PC-3 (cell line): Measurements from ENCODE around the gene TNFRSF25. TPM values are rescaled to one million over a fixed set of nuclear protein-coding genes. Genes with fewer than 3 reads are reported as not detected.

ENCODE experiments used
- ATAC-seq: fragments of 200-7000 bp; cut with Tn5 transposase; 2 replicates; pipeline ENCODE4 v1.9.1; 2020; ENCODE audit warnings: mild to moderate bottlenecking, moderate library complexity
- Bru-seq: library from RNA; stranded (reverse); fragments of 400-500 nt; gene quantifications from one replicate; lab custom pipeline; 2021; lab: Mats Ljungman, UMichigan
- BruChase-seq, 2 experiments: library from RNA; stranded (reverse); fragments of 400-500 nt; gene quantifications; one replicate each; lab custom pipeline; 2021; lab: Mats Ljungman, UMichigan
- BruUV-seq: library from RNA; stranded (reverse); fragments of 400-500 nt; replicated peaks from 2 replicates; lab custom pipeline; 2021; lab: Mats Ljungman, UMichigan
- CTCF ChIA-PET: fragments of 300-600 bp; sonication (Branson Sonifier 250); formaldehyde crosslinking; loops from one replicate; lab custom pipeline; 2022; ENCODE audit warnings: antibody characterized with exemption; lab: Charles Lee
- POLR2A ChIA-PET: fragments of 300-600 bp; sonication (Branson Sonifier 250); formaldehyde crosslinking; loops from one replicate; lab custom pipeline; 2022; ENCODE audit warnings: antibody characterized with exemption; ENCODE audit not compliant: unreplicated experiment; lab: Charles Lee
- DNase-seq: peaks from one replicate; pipeline ENCODE4 v3.0.0-alpha.2; 2015
- H2AFZ ChIP-seq: fragments of 300-600 bp; sonication (generic); 2 replicates; pipeline ENCODE4 v1.6.0; 2016; ENCODE audit warnings: antibody characterized with exemption, low read length
- H3F3A ChIP-seq: fragments of 300-600 bp; sonication (generic); one replicate; pipeline ENCODE4 v1.6.0; 2017; ENCODE audit warnings: antibody characterized with exemption, low read length, control low read depth, mild to moderate bottlenecking; ENCODE audit not compliant: unreplicated experiment
- H3K27ac ChIP-seq: fragments of 300-600 bp; sonication (generic); 2 replicates; pipeline ENCODE4 v1.5.1; 2016; ENCODE audit warnings: mild to moderate bottlenecking, low read length
- H3K27me3 ChIP-seq: fragments of 300-600 bp; sonication (generic); 2 replicates; pipeline ENCODE4 v1.6.1; 2016; ENCODE audit warnings: low read length, mixed read lengths
- H3K36me3 ChIP-seq: fragments of 300-600 bp; sonication (generic); 2 replicates; pipeline ENCODE4 v1.6.1; 2016; ENCODE audit warnings: low read depth, mixed run types, low read length, mixed read lengths
- H3K4me1 ChIP-seq: fragments of 300-600 bp; sonication (generic); 2 replicates; pipeline ENCODE4 v1.5.1; 2016; ENCODE audit warnings: low read length; ENCODE audit not compliant: insufficient read depth
- H3K4me2 ChIP-seq: fragments of 300-600 bp; sonication (generic); 2 replicates; pipeline ENCODE4 v1.6.0; 2016; ENCODE audit warnings: low read length
- H3K4me3 ChIP-seq: fragments of 300-600 bp; sonication (generic); 2 replicates; pipeline ENCODE4 v1.5.1; 2016; ENCODE audit warnings: mild to moderate bottlenecking, low read length, mixed read lengths
- H3K79me2 ChIP-seq: fragments of 300-600 bp; sonication (generic); 2 replicates; pipeline ENCODE4 v1.6.1; 2017; ENCODE audit warnings: low read length, mixed read lengths
- H3K9ac ChIP-seq: fragments of 300-600 bp; sonication (generic); 2 replicates; pipeline ENCODE4 v1.6.0; 2016; ENCODE audit warnings: mild to moderate bottlenecking, low read length
- H3K9me2 ChIP-seq: fragments of 300-600 bp; sonication (generic); replicated peaks from 2 replicates; pipeline ENCODE4 v1.6.1; 2016; ENCODE audit warnings: mixed run types, low read length, mixed read lengths
- H3K9me3 ChIP-seq: fragments of 300-600 bp; sonication (generic); 2 replicates; pipeline ENCODE4 v1.6.1; 2016; ENCODE audit warnings: low read length, mixed read lengths
- H4K20me1 ChIP-seq: fragments of 300-600 bp; sonication (generic); 2 replicates; pipeline ENCODE4 v1.6.1; 2016; ENCODE audit warnings: low read length, mixed read lengths
- EZH2 ChIP-seq: fragments of 300-600 bp; sonication (generic); IDR thresholded peaks from one replicate; pipeline ENCODE4 v1.6.1; 2017; ENCODE audit warnings: antibody characterized with exemption, mild to moderate bottlenecking, low read length; ENCODE audit not compliant: unreplicated experiment
- EZH2phosphoT487 ChIP-seq: fragments of 300-600 bp; sonication (generic); IDR thresholded peaks from 2 replicates; pipeline ENCODE4 v1.6.1; 2018; ENCODE audit warnings: mild to moderate bottlenecking, antibody characterized with exemption, low read length, borderline replicate concordance
- intact Hi-C: fragments of 100-400 bp; cut with micrococcal nuclease; formaldehyde crosslinking; loops from 2 replicates; pipeline ENCODE4 v1.9.0; 2023
- long read RNA-seq: library from polyadenylated mRNA; unstranded; transcript quantifications from one replicate; pipeline ENCODE4 v2.0.0, GENCODE V29; 2021; ENCODE audit not compliant: unreplicated experiment
- total RNA-seq: library from RNA; depleted of rRNA; stranded (reverse); fragments of >200 nt; gene quantifications from 2 replicates; pipeline ENCODE4 v1.2.3, GENCODE V29; 2014; rRNA removed
- TF ChIP-seq, protein P1 (sequence below): fragments of 300-600 bp; sonication (generic); conservative IDR thresholded peaks from 2 replicates; pipeline ENCODE4 v1.5.1; 2017; ENCODE audit warnings: antibody characterized with exemption, low read depth, mild to moderate bottlenecking, low read length

The TNFRSF25 gene, protein sequence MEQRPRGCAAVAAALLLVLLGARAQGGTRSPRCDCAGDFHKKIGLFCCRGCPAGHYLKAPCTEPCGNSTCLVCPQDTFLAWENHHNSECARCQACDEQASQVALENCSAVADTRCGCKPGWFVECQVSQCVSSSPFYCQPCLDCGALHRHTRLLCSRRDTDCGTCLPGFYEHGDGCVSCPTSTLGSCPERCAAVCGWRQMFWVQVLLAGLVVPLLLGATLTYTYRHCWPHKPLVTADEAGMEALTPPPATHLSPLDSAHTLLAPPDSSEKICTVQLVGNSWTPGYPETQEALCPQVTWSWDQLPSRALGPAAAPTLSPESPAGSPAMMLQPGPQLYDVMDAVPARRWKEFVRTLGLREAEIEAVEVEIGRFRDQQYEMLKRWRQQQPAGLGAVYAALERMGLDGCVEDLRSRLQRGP
- 42.5 and 60.1 TPM in 2 replicates for total RNA-seq
- percentile 84 among the genes with signal in this experiment for Bru-seq, nascent RNA
- percentile 97 among the genes with signal in this experiment for BruChase-seq, experiment 1, labeled RNA remaining after a 6-hour chase
- percentile 92 among the genes with signal in this experiment for BruChase-seq, experiment 2, labeled RNA remaining after a 2-hour chase
- long read RNA-seq, transcript TNFRSF25-204 (10 exons, 1,625 nt), result major isoform, 20 of 138 reads
- long read RNA-seq, transcript TNFRSF25-207 (4 exons, 984 nt), result minor isoform, 12 of 138 reads
- long read RNA-seq, transcript TNFRSF25-211 (4 exons, 1,591 nt), result minor isoform, 16 of 138 reads
- long read RNA-seq, transcript TNFRSF25-221 (9 exons, 1,770 nt), result minor isoform, 5 of 138 reads
- long read RNA-seq, partial matches to known transcripts, result 51 of 138 reads
- long read RNA-seq, other reads (novel, unspliced or antisense), result 30 of 138 reads

DNA sequence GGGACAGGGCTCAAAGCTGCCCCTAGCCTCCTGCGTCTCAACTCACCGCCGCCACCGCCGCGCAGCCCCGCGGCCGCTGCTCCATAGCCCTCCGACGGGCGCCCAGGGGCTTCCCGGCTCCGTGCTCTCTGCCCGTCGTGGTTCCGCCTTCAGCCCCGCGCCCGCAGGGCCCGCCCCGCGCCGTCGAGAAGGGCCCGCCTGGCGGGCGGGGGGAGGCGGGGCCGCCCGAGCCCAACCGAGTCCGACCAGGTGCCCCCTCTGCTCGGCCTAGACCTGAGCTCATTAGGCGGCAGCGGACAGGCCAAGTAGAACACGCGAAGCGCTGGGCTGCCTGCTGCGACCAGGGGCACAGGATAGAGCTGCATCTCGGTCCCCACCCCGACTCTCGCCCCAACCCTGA is at the start of gene TNFRSF25:
TSS of gene TNFRSF25 (minus strand) at position 151 of the 400 bp plus-strand sequence. CDS start at position 85, 66 bp downstream.
- peaks cover 41% of the 10 kb centered on the region for H3K36me3 ChIP-seq

DNA sequence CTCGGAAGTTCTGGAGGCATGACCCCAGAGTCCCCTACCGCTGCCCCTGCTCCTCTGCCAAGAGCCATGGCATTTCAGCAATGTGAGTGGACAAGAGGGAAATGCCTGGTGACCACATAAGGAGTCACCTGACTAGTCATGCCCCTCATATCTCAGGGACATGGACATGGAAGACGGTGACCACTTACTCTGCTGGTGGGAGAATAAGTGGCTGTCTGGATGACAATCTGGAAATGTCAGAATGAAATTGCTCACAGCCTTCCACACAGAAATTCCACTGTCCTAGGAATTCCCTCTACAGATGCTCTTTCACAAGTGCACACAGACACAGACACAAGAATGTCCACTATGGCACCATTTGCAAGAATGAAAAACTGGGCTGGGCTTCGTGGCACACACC is 49.8 kb upstream of the TNFRSF25 start:
- no peak overlapping the region for H2AFZ ChIP-seq
- DNase-seq (no peak), ATAC-seq (no peak)
- POLR2A ChIA-PET, result no interaction called here
- H3K9me2 ChIP-seq, result no peaks in the 10 kb centered on the region
- H4K20me1 ChIP-seq, result no peaks in the 10 kb centered on the region
- H3K27ac ChIP-seq, result no peak overlapping the region
- H3K9me3 ChIP-seq, result no peaks in the 10 kb centered on the region
- no peaks in the 10 kb centered on the region for H3K27me3 ChIP-seq
- intact Hi-C loops, result no loop called here
- no peaks in the 10 kb centered on the region for H3F3A ChIP-seq
- no peaks in the 10 kb centered on the region for H3K79me2 ChIP-seq
- TF ChIP-seq, protein P1, sequence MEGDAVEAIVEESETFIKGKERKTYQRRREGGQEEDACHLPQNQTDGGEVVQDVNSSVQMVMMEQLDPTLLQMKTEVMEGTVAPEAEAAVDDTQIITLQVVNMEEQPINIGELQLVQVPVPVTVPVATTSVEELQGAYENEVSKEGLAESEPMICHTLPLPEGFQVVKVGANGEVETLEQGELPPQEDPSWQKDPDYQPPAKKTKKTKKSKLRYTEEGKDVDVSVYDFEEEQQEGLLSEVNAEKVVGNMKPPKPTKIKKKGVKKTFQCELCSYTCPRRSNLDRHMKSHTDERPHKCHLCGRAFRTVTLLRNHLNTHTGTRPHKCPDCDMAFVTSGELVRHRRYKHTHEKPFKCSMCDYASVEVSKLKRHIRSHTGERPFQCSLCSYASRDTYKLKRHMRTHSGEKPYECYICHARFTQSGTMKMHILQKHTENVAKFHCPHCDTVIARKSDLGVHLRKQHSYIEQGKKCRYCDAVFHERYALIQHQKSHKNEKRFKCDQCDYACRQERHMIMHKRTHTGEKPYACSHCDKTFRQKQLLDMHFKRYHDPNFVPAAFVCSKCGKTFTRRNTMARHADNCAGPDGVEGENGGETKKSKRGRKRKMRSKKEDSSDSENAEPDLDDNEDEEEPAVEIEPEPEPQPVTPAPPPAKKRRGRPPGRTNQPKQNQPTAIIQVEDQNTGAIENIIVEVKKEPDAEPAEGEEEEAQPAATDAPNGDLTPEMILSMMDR, result no peak
- TF ChIP-seq EZH2, result no peak
- no peak for TF ChIP-seq EZH2phosphoT487
- peaks cover 6% of the 10 kb centered on the region; the same call in 1 of the 2 replicates for H3K4me1 ChIP-seq
- no peak overlapping the region for H3K4me3 ChIP-seq
- no peak overlapping the region for H3K9ac ChIP-seq
- no peak overlapping the region for H3K4me2 ChIP-seq
- CTCF ChIA-PET, result no interaction called here
- no peaks in the 10 kb centered on the region for H3K36me3 ChIP-seq
- no TSS peak for BruUV-seq

More for the DNA sequence above, at the start of gene TNFRSF25:
- no peak for DNase-seq
- ChIA-PET POLR2A (no interaction called here), CTCF (no interaction called here)
- Histone ChIP-seq H3K9ac (no peak within 1 kb of the TSS), H3K79me2 (no peaks in the 10 kb centered on the region), H3K27ac (no peak within 1 kb of the TSS), H3K4me3 (no peak within 1 kb of the TSS), H3K9me3 (no peaks in the 10 kb centered on the region), H3K4me2 (no peak within 1 kb of the TSS), H3K4me1 (no peaks in the 10 kb centered on the region), H3K9me2 (no peaks in the 10 kb centered on the region), H4K20me1 (no peaks in the 10 kb centered on the region), H3K27me3 (no peaks in the 10 kb centered on the region), H3F3A (no peaks in the 10 kb centered on the region), H2AFZ (no peak within 1 kb of the TSS)
- ATAC-seq, result no peak
- intact Hi-C loops, result no loop called here
- TF ChIP-seq, protein P1, result no peak
- TF ChIP-seq EZH2phosphoT487, result no peak
- no peak for TF ChIP-seq EZH2
- BruUV-seq, result no TSS peak
